Endothelial cell of umbilical vein (primary cell): ENCODE measurements around the gene KTN1.

Experiments used
- EZH2 ChIP-seq: IDR thresholded peaks from 2 replicates; pipeline ENCODE4 v1.6.1; 2012; ENCODE audit warnings: borderline replicate concordance, low read depth, mild to moderate bottlenecking, moderate library complexity, low read length, inconsistent platforms; ENCODE audit not compliant: severe bottlenecking
- GATA2 ChIP-seq: IDR thresholded peaks from 2 replicates; pipeline ENCODE4 v1.7.0; 2011; ENCODE audit warnings: low read depth, mild to moderate bottlenecking, moderate library complexity, mixed read lengths, low read length; ENCODE audit not compliant: insufficient read length, insufficient read depth
- MYC ChIP-seq: IDR thresholded peaks from one replicate; pipeline ENCODE4 v1.6.1; 2011; ENCODE audit warnings: mild to moderate bottlenecking, low read depth, low read length
- POLR2A ChIP-seq: IDR thresholded peaks from 2 replicates; pipeline ENCODE4 v1.6.1; 2012; ENCODE audit warnings: low read depth, mild to moderate bottlenecking, control low read depth, low read length
- POLR2AphosphoS5 ChIP-seq: IDR thresholded peaks from 2 replicates; pipeline ENCODE4 v1.6.1; 2012; ENCODE audit warnings: low read depth, mild to moderate bottlenecking, control low read depth, low read length, moderate library complexity; ENCODE audit not compliant: insufficient read depth
- TF ChIP-seq, protein P1 (sequence below), 2 donors: IDR thresholded peaks; 1 replicate in 1 of 2; 2 replicates in 1 of 2; pipeline ENCODE4 v1.5.1; 2011; ENCODE audit warnings: low read length in 2 of 2, mild to moderate bottlenecking in 2 of 2, moderate library complexity in 2 of 2, control low read depth in 1 of 2, inconsistent platforms in 1 of 2, low read depth in 1 of 2; ENCODE audit not compliant: insufficient read depth in 1 of 2; ENCODE audit errors: extremely low read depth in 1 of 2
- TF ChIP-seq, protein P2 (sequence below): IDR thresholded peaks from 2 replicates; pipeline ENCODE4 v1.6.1; 2011; ENCODE audit not compliant: insufficient read depth, insufficient read length

DNA sequence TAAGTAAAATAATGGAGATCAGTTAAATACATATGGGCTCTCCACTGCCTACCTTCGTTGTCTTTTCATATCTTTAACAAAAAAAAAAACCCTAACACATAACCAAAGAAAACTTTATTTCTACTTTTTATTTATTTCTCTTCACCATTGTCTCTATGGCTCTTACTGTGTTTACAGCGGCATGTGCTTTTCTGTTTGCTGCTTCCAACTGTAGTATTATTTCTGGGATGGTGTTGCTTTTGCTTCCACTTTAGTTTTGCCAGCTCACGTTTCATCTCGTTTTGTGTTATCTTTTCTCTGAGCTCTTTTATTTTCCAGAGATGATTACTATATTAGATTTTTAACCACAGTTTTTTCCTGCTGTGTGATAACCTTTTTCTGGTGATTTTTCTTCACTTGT, 46.1 kb downstream of the KTN1 start:
- TF ChIP-seq, protein P1, sequence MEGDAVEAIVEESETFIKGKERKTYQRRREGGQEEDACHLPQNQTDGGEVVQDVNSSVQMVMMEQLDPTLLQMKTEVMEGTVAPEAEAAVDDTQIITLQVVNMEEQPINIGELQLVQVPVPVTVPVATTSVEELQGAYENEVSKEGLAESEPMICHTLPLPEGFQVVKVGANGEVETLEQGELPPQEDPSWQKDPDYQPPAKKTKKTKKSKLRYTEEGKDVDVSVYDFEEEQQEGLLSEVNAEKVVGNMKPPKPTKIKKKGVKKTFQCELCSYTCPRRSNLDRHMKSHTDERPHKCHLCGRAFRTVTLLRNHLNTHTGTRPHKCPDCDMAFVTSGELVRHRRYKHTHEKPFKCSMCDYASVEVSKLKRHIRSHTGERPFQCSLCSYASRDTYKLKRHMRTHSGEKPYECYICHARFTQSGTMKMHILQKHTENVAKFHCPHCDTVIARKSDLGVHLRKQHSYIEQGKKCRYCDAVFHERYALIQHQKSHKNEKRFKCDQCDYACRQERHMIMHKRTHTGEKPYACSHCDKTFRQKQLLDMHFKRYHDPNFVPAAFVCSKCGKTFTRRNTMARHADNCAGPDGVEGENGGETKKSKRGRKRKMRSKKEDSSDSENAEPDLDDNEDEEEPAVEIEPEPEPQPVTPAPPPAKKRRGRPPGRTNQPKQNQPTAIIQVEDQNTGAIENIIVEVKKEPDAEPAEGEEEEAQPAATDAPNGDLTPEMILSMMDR (IDR thresholded peaks at IDR 0.05; ENCODE audit: extremely low read depth in 1 of 2, insufficient read depth in 1 of 2, low read depth in 1 of 2, low read length in 2 of 2), result no peak
- TF ChIP-seq POLR2A (no peak), POLR2AphosphoS5 (no peak), MYC (no peak), EZH2 (no peak), GATA2 (no peak)
- TF ChIP-seq, protein P2, sequence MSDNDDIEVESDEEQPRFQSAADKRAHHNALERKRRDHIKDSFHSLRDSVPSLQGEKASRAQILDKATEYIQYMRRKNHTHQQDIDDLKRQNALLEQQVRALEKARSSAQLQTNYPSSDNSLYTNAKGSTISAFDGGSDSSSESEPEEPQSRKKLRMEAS, result no peak
